IgD-negative memory B cell (primary cell): ENCODE results near the gene LRRTM4. TPM values are rescaled to one million over a fixed set of nuclear protein-coding genes. Genes with fewer than 3 reads are reported as not detected.

Experiments
- H3K27ac Mint-ChIP-seq, 3 donors: one replicate each; pipeline ENCODE4 v1.8.0; 2020 to 2022; ENCODE audit warnings: mild to moderate bottlenecking in 3 of 3, mixed read lengths in 3 of 3, moderate library complexity in 1 of 3
- H3K27me3 Mint-ChIP-seq: one replicate; pipeline ENCODE4 v1.8.0; 2021; ENCODE audit warnings: mixed read lengths
- H3K36me3 Mint-ChIP-seq: one replicate; pipeline ENCODE4 v1.8.0; 2020; ENCODE audit warnings: mild to moderate bottlenecking, mixed read lengths
- H3K4me1 Mint-ChIP-seq, 3 donors: one replicate each; pipeline ENCODE4 v1.8.0; 2020 to 2022; ENCODE audit warnings: mixed read lengths in 3 of 3, mild to moderate bottlenecking in 1 of 3
- H3K4me3 Mint-ChIP-seq, 4 donors: one replicate each; pipeline ENCODE4 v1.8.0; 2020 to 2022; ENCODE audit warnings: mild to moderate bottlenecking in 4 of 4, mixed read lengths in 4 of 4, moderate library complexity in 3 of 4
- H3K9me3 Mint-ChIP-seq, 3 donors: one replicate each; pipeline ENCODE4 v1.8.0; 2020 to 2021; ENCODE audit warnings: mixed read lengths in 3 of 3, mild to moderate bottlenecking in 1 of 3
- polyA plus RNA-seq: library from polyadenylated mRNA; unstranded; fragments of 300-500 nt; fragmentation: Illumina TruSeq; gene quantifications from one replicate; pipeline ENCODE4 v1.2.3, GENCODE V29; 2021

The LRRTM4 gene
- not detected for polyA plus RNA-seq

DNA sequence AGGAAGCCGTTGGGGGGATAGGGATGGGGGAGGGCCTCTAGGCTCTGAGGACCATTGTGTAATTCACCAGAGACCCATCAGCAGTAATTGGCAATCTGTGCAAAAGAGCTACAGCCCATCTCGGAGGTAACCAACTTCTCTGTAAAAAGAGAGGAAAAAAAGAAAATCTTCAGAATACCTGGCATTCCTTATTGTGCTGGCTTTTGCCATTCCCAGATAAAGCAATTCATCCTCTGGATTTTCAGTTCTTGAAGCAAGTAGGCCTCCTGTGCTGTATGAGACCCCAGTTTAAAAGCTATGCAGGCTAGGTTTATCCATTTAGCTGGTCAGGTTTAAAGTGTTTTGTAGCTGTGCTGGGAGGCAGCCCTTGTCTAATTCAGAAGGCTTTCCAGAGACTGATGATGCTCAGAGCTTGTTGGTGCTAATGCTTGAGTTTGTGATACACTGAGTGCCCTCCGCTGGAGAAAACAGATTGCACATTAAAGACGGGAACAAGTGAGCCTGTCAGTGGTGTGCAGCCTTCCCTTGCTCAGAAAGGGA, at the start of gene LRRTM4:
Gene LRRTM4 (minus strand): TSS at position 446 of the 540 bp plus-strand sequence.
- Mint-ChIP-seq H3K4me3 (no peak within 1 kb of the TSS), H3K36me3 (no peaks in the 10 kb centered on the region), H3K27me3 (no peaks in the 10 kb centered on the region), H3K27ac (no peak within 1 kb of the TSS), H3K4me1 (no peaks in the 10 kb centered on the region), H3K9me3 (no peaks in the 10 kb centered on the region)

DNA sequence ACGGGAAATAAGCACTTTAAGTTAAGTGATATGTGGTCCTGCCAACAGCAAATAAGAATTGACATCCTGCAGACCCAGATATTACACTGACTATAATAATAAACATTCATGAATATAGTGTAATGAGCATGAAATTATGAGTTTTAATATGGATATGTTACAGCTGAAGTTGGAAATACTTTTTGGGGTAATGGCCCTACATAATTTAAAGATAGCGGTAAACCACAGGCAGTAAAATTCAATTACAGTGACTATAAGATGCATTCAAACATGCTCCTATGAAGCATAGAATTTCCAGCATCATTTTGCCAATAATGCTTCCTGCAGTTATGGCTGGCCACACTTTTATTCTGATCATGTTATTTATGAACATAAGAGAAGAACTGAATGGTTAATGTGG, 49.4 kb upstream of the LRRTM4 start:
- H3K27me3 Mint-ChIP-seq, result no peaks in the 10 kb centered on the region
- H3K27ac Mint-ChIP-seq, result no peak overlapping the region
- H3K36me3 Mint-ChIP-seq, result no peaks in the 10 kb centered on the region
- H3K4me3 Mint-ChIP-seq, result no peak overlapping the region
- H3K9me3 Mint-ChIP-seq, result peaks cover 0 to 5% (median 3%) of the 10 kb centered on the region in 3 donors
- H3K4me1 Mint-ChIP-seq, result no peaks in the 10 kb centered on the region

DNA sequence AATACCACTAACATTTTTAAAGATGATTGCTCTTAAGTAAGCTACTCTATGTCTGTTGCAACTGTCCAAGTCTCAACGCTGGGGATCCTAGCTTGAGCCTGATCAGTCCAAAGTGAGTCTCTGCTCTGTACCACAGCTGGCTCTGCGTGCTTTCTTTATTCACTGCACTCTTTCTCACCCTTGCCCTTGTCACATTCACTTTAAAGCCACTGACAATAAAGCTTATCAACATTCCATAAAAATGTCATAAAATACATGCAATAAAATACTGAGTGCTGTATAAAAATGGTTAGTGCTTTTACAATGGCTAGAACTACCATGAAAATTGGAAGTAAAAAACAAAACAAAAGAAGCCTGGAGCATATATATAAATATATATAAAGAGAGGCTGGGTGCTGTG, 45.5 kb upstream of the LRRTM4 start:
- no peaks in the 10 kb centered on the region for H3K4me1 Mint-ChIP-seq
- no peaks in the 10 kb centered on the region for H3K36me3 Mint-ChIP-seq
- no peaks in the 10 kb centered on the region for H3K27me3 Mint-ChIP-seq
- H3K27ac Mint-ChIP-seq, result no peak overlapping the region
- peaks cover 2 to 9% (median 3%) of the 10 kb centered on the region in 3 donors for H3K9me3 Mint-ChIP-seq
- no peak overlapping the region for H3K4me3 Mint-ChIP-seq

DNA sequence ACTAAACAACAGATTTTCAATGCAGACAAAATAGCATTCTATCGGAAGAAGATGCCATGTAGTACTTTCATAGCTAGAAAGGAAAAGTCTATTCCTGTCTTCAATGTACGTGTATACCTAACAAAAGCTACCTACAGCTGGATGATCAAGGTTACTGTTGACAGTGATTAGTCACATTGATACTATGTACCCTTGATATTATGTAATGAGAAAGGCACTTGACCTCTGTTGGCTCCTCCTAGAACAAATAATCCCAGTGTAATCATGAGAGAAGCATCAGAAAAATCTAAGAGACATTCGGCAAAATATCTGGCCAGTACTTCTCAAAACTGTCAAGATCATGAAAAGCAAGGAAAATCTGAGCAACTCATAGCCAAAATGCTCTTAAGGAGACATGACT, 44.4 kb upstream of the LRRTM4 start:
- no peaks in the 10 kb centered on the region for H3K36me3 Mint-ChIP-seq
- H3K27ac Mint-ChIP-seq, result no peak overlapping the region
- no peaks in the 10 kb centered on the region for H3K4me1 Mint-ChIP-seq
- H3K4me3 Mint-ChIP-seq, result no peak overlapping the region
- no peaks in the 10 kb centered on the region for H3K27me3 Mint-ChIP-seq
- H3K9me3 Mint-ChIP-seq, result peaks cover 2 to 9% (median 2%) of the 10 kb centered on the region in 3 donors

DNA sequence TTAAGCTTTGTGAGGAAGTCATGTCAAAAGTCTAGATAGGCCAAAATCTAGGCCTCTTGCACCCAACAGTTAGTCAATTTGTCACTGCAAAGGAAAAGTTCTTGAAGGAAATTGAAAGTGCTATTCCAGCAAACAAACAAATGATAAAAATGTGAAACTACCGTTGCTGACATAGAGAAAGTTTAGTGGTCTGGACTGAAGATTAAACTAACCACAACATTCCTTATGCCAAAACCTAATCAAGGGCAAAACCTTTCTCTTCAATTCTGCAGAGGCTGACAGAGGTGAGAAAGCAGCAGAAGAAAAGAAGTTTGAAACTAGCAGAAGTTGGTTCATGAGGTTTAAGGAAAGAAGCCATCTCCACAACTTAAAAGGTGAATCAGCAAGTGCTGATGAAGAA, 44.0 kb upstream of the LRRTM4 start:
- Mint-ChIP-seq H3K4me3 (no peak overlapping the region), H3K36me3 (no peaks in the 10 kb centered on the region), H3K27ac (no peak overlapping the region), H3K4me1 (no peaks in the 10 kb centered on the region), H3K27me3 (no peaks in the 10 kb centered on the region), H3K9me3 (peaks cover 2 to 5% (median 3%) of the 10 kb centered on the region in 3 donors)

DNA sequence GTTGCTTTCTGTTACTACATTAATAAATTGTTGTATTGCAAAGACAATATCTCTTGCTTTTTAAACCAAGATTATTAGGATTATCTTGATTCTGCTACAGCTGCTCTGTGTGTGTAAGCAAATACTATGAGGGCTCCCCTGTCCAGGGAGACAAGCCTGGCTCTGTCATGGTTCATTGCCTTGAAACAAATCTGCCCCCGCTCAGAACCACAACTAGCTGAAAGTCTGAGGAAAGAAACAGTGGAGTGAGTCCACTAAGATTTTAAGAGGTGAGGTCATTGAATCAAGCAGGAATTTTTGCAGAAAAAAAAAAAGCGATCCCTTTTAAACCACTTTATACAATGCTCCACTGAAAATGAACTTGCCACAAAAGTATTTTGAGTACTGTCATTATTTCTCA, 30.8 kb upstream of the LRRTM4 start:
- H3K36me3 Mint-ChIP-seq, result no peaks in the 10 kb centered on the region
- H3K4me3 Mint-ChIP-seq, result no peak overlapping the region
- no peaks in the 10 kb centered on the region for H3K4me1 Mint-ChIP-seq
- H3K9me3 Mint-ChIP-seq, result peaks cover 2 to 12% (median 8%) of the 10 kb centered on the region in 3 donors
- H3K27ac Mint-ChIP-seq, result no peak overlapping the region
- no peaks in the 10 kb centered on the region for H3K27me3 Mint-ChIP-seq

DNA sequence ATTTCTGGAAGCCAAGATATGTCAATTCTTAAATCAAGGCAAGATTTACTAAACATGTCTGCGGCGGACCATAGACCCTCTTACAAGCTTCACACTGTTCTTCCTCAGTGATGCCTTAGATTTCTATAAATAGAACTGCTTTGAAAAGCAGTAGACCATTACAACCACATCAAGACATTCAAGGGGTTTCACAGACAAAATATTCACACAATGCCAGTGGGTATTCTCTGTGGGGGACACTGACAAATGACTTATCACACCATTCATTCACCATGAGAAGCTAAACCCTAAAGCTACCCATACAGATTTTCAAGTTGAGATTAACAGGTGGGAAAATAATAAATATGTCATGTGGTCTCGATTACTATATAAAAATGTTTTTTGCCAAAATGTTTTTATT, 15.9 kb upstream of the LRRTM4 start:
- Mint-ChIP-seq H3K4me1 (no peaks in the 10 kb centered on the region), H3K36me3 (no peaks in the 10 kb centered on the region), H3K27ac (no peak overlapping the region), H3K4me3 (no peak overlapping the region), H3K9me3 (peaks cover 0 to 12% (median 6%) of the 10 kb centered on the region in 3 donors), H3K27me3 (no peaks in the 10 kb centered on the region)

DNA sequence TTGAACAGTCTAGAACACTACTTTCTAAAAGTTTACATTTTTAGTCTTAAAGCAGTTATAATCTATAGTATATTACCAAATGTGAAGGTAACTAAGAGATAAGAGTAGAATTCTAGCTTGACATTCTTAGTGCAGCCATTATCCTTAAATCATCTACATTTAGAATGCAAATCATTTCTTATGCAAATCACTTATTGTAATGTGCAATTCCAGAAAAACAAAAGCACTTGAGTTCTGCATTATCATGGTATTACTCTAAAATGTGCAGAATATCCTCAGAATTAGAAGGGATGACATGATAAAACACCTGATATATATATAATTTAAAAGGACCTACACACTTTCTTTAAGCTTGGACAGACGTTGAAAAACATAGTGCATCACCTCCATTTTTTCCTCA, 712 bp upstream of the LRRTM4 start:
- Mint-ChIP-seq H3K4me3 (no peak overlapping the region), H3K4me1 (no peaks in the 10 kb centered on the region), H3K9me3 (no peaks in the 10 kb centered on the region), H3K27me3 (no peaks in the 10 kb centered on the region), H3K36me3 (no peaks in the 10 kb centered on the region), H3K27ac (no peak overlapping the region)

DNA sequence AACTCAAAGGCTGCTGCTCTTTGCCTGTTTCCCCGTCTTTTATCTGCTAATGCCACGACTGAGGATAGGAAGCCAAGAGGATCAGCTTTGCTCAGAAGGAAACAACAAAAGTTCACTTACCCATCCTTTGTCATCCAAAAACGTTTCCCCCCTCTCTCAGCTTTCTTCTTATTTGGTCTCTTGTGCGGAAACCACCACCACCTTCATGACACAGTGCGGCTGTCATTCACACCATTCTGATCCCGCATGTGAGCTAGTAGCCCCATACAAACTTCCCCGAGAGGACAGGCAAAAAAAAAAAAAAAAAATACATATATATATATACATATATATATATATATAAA, 656 bp downstream of the LRRTM4 start:
- no peaks in the 10 kb centered on the region for H3K4me1 Mint-ChIP-seq
- no peak overlapping the region for H3K27ac Mint-ChIP-seq
- no peak overlapping the region for H3K4me3 Mint-ChIP-seq
- no peaks in the 10 kb centered on the region for H3K9me3 Mint-ChIP-seq
- no peaks in the 10 kb centered on the region for H3K27me3 Mint-ChIP-seq
- H3K36me3 Mint-ChIP-seq, result no peaks in the 10 kb centered on the region

DNA sequence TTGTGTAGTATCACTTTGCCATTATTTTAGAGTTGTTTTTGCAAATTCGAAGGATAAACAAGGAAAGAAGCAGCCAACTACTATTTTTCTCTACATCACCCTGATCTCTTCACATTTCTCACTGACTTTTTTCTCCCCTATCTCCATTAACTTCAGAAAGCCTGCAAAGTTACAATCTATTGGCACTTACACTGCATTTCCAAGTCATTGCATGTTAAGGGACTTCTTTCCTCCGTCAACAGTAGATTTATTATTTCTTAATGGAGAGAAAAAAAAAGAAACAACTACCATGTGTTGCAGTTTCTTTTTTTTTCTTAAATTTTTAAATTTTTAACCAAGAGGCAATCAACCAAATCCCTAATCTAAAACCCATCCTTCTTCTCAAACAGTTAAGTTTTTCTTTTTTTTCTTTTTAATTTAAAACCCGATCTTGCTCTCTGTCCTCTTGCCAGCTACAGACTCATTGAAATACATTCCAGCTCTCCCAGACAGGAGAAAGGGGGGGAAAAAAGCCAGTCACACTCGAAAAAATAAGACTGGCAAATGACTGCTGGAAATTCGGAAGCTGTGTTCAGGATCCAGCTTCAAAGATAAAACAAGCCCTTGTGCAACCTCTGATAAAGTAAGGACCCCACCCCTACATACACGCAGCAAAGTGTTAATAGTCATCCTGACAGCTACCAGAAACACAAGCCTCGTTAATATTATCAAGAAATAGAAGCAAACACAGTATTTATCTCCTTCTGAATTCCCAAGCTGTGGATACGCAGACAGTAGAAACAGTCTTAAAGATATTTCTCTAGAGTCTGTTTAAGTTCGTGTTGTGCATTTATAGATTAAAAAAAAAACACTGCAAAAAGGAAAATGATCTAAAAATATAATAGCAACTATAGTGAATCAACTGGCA, 1.3 kb downstream of the LRRTM4 start:
- no peaks in the 10 kb centered on the region for H3K27me3 Mint-ChIP-seq
- H3K4me3 Mint-ChIP-seq, result no peak overlapping the region
- H3K27ac Mint-ChIP-seq, result no peak overlapping the region
- H3K9me3 Mint-ChIP-seq, result no peaks in the 10 kb centered on the region
- no peaks in the 10 kb centered on the region for H3K4me1 Mint-ChIP-seq
- no peaks in the 10 kb centered on the region for H3K36me3 Mint-ChIP-seq

DNA sequence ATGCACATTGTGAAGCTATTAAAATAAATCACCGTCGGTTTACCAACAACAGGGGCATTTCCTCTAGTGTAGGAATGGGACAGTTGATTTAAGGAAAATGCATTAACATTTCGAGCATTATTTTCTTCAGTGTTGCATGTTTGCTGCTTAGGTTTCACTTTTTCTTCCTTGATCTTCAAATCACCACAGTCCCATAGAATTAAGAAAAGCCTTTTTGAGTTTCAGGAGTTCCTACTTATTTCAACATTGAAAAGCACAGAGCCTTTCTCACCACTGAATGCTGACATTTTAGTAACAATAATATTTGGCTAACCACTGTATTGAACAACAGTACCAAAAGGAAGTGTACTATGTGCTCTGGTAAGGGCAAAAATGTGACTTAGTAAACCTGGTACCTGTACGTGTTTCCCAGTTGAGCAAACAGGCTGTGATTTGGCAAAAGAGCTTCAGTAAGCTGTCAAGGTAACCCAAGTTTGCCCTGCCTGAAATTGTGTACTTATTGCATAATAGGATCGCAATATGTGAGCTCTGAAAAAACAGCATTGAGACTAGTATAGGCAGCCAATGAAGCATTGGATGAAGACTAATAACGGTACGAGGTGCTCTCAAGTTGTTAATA, 2.2 kb downstream of the LRRTM4 start:
- Mint-ChIP-seq H3K4me1 (no peaks in the 10 kb centered on the region), H3K36me3 (no peaks in the 10 kb centered on the region), H3K27ac (no peak overlapping the region), H3K27me3 (no peaks in the 10 kb centered on the region), H3K4me3 (no peak overlapping the region), H3K9me3 (no peaks in the 10 kb centered on the region)

DNA sequence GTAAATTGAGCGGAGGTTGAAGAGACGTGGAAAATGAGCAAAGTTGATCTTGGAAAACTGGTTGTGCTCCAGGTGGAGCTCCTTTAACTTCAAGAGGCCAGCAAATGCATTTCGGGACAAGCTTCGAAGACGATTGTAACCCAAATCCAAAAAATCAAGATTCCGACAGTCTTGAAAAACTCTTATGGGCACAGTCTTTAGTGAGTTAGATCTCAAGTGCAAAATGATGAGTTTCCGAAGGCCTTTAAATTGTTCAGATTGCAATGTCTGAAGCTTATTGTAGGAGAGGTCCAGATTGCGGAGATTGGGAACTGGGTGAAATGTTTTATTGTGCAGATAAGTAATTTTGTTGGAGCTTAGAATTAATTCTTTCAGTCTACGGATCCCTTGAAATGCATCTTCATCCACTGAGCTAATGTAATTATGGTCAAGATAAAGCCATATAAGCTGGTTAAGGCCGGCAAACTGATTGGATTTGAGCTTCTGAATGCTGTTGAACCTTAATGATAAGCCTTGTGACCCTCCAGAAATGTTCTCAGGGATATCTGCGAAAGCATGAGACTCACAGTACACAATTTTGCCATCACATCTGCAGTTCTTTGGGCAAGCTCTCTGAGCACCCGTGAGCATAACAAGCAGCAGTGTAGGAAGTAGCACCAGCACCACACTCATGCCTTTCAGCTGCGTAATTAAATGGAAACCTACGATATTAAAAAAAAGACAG, 2.9 kb downstream of the LRRTM4 start:
- H3K27me3 Mint-ChIP-seq, result no peaks in the 10 kb centered on the region
- H3K4me1 Mint-ChIP-seq, result no peaks in the 10 kb centered on the region
- H3K27ac Mint-ChIP-seq, result no peak overlapping the region
- no peaks in the 10 kb centered on the region for H3K36me3 Mint-ChIP-seq
- H3K9me3 Mint-ChIP-seq, result no peaks in the 10 kb centered on the region
- H3K4me3 Mint-ChIP-seq, result no peak overlapping the region

DNA sequence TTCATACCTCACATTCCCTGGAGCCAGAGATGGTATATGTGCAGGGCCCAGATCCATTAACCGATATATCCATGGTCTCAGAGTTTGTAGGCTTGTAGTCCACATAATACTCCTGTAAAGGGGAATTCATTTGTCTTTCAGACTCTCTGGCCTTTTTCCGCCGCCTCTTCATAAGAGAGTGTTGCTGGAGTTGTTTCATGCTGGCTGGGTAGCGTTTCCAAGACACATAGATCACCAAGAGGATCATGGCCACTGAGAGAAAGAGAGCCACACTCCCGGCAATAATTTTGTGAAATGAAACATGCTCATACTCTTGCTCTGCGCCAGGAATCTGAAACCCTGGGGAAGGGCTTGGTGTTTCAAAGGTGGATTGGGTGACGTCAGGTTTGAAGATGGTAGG, 3.9 kb downstream of the LRRTM4 start:
- Mint-ChIP-seq H3K9me3 (no peaks in the 10 kb centered on the region), H3K27ac (no peak overlapping the region), H3K4me3 (no peak overlapping the region), H3K36me3 (no peaks in the 10 kb centered on the region), H3K4me1 (no peaks in the 10 kb centered on the region), H3K27me3 (no peaks in the 10 kb centered on the region)

DNA sequence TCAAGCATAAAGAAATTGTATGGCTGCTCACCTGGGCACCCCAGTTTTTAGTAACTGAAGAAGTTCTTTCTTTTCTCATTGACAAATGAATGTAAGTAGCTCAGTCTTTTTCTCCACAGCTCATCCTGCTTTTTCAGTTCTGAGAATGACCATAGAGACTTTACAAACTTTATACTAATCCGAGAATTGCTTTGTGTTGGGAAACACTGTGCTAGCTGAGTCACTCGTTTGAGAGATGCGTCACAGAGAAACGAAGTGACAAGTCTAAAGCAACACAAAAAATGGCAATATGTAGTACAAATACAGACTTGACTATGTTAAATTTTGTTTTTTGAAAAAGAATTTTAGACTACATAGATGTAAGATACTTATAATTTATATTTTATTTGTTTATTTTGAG, 9.0 kb downstream of the LRRTM4 start:
- H3K36me3 Mint-ChIP-seq, result no peaks in the 10 kb centered on the region
- no peak overlapping the region for H3K27ac Mint-ChIP-seq
- H3K27me3 Mint-ChIP-seq, result no peaks in the 10 kb centered on the region
- no peak overlapping the region for H3K4me3 Mint-ChIP-seq
- H3K9me3 Mint-ChIP-seq, result peaks cover 0 to 2% (median 0%) of the 10 kb centered on the region in 3 donors
- H3K4me1 Mint-ChIP-seq, result no peaks in the 10 kb centered on the region

DNA sequence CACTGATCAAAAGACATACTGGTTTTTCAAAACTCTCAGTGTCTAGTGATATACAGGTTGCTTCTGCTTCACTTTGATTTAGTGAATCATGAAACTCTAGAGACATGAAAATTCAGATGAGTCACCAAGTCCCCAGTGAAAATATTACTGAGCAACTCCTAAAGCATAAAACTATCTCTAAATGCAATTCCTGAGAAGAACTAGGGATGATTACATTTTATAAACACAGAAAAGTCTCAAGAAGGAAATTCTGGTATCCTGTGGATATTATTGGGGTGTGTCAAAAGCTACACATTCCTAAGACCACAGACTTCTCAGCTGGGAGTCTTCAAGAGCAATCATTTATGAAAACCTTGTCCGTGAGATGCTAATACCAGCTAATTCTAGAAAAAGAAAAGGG, 9.7 kb downstream of the LRRTM4 start:
- H3K9me3 Mint-ChIP-seq, result peaks cover 0 to 2% (median 0%) of the 10 kb centered on the region in 3 donors
- no peak overlapping the region for H3K4me3 Mint-ChIP-seq
- H3K36me3 Mint-ChIP-seq, result no peaks in the 10 kb centered on the region
- no peak overlapping the region for H3K27ac Mint-ChIP-seq
- no peaks in the 10 kb centered on the region for H3K27me3 Mint-ChIP-seq
- no peaks in the 10 kb centered on the region for H3K4me1 Mint-ChIP-seq
